HK-2 (cell line): ENCODE measurements around the gene ARHGAP23.
"Not testable (repeated sequence)": the region's sequence is repeated elsewhere in the genome, so short reads cannot be mapped to it uniquely, and the experiment has no call there.

Experiments
- DNase-seq: peaks from one replicate; pipeline ENCODE4 v3.0.0-alpha.2; 2018; ENCODE audit not compliant: unreplicated experiment

ARHGAP23 gene

DNA sequence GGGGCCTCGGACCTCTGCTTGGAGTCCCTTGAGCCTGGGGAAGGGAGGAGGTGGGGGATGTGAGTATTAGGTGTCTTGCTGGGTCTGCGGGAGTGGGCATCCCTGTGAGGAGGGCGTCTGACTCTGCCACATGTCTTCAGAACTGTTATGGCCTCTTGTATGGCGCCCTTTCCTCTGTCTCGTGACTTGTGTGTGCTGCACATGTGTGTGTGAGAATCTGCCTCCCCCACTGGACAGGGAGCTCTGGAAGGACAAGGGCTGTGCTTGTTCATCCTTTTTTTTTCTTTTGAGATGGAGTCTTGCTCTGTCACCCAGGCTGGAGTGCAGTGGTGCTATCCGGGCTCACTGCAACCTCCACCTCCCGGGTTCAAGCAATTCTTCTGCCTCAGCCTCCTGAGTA lies 33.4 kb downstream of the ARHGAP23 start:
- DNase-seq = no peak

DNA sequence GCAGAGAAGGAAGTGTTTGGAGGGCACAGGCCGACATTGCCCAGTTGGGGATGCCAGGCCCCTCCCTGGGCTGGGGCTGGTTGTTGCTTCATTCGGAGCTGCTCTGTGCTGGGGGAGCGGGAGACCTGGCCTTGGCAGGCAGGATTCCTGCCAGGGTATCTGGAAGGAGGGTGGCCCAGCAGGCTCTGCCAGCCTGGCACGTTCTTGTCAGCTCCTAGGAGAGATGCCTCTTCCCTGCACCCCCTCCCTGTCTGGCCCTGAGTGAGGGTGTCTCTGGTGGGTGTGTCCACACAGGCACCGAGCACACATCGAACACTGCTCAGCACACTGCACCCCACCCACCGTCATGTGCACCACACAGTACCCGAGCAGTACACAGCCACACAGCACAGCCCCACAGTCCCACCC lies 35.2 kb downstream of the ARHGAP23 start:
- DNase-seq = no peak

DNA sequence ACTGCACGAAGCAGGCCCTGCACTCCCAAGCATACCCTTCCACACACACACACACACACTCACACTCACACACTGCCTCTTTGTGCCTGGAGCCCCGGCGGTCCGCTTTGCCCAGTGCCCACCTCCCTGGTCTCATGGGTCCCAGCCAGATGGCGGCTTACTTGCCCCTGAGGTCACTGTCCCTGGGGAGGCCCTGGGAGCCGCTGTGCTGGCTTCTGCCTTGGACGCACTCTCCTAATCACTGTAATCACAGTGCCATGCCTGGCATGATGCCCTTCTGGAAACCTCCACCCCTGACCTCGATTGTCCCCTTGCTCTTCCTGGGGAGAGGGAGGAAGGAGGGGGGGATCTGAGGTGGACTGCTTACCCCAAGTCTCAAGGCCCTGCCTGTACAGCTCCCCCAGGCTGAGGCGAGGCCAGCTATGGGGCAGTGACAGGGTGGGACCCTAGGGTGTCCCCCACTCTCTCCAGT lies 36.0 kb downstream of the ARHGAP23 start:
- no peak for DNase-seq

DNA sequence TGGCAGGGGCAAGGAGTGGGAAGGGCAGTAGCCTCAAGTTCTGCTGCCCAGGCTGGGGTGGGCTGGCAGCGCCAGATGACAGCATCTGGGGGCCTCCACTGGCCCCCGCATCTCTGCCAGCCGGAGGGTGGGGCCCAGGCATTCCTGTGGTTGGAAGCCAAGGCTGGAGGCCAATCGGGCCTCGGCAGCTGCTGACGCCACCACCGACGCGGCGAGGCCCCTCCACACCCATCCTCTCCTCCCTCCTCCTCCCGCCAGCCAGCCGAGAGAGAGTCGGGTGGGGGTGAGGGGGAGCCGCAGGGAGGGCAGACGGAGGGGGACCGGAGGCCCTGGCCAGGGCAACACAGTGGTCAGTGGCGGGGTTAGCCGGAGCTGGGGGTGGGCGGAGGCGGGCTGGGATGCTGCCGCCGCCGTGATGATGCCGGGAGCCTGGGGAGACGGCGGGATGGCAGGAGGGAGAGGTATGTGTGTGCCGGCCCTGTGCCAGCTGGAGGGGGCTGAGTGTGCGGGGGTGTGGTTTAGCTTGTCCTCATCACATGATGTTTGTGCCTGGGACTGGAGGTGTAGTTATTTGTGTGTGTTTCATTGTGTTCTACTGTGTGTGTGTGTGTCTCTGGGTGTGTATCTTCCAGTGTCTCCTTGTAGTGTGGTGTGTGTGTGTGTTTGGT lies 36.6 kb downstream of the ARHGAP23 start:
- DNase-seq = peak; percentile 56

DNA sequence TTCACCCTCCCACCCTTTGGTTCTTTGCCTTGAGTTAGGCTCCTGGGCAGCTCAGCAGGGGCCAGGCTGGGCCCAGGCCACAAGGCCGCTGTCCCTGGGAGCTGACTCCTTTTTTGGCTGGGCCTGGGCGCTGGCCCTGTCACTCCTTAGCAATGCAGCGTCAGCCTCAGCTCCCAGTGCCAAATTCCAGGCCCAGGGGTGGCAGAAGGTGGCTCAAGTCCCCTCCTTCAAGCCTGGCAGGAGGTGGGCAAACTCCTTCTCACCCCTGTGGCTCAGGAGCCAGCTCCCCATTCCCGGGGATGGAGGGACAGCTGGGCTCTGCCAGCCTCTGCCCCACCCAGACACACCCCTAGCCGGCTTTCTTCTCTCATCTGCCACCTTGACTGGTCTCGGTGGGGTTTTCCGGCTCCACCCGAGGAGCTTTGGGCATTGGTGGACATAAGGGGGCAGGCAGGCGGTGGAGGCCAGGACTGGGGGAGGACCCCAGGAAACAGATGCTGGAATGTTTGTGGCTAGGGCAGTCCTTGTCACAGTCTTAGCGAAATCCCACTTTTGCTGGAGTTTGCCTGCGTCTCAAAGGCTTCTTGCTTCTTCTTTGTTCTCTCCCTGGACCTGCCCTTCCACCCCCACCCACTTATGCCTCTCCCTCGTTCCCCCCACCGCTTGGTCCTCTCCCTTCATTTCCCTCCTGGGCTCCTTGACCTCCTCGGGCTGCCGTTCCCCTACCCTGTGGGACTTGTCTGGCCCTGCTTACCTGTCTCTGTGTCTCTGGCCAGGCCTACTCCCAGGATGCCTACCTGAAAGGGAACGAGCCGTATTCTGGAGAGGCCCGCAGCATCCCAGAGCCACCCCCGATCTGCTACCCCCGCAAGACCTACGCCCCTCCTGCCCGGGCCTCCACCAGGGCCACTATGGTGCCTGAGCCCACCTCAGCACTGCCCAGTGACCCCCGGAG lies 37.4 kb downstream of the ARHGAP23 start:
- DNase-seq = no peak

DNA sequence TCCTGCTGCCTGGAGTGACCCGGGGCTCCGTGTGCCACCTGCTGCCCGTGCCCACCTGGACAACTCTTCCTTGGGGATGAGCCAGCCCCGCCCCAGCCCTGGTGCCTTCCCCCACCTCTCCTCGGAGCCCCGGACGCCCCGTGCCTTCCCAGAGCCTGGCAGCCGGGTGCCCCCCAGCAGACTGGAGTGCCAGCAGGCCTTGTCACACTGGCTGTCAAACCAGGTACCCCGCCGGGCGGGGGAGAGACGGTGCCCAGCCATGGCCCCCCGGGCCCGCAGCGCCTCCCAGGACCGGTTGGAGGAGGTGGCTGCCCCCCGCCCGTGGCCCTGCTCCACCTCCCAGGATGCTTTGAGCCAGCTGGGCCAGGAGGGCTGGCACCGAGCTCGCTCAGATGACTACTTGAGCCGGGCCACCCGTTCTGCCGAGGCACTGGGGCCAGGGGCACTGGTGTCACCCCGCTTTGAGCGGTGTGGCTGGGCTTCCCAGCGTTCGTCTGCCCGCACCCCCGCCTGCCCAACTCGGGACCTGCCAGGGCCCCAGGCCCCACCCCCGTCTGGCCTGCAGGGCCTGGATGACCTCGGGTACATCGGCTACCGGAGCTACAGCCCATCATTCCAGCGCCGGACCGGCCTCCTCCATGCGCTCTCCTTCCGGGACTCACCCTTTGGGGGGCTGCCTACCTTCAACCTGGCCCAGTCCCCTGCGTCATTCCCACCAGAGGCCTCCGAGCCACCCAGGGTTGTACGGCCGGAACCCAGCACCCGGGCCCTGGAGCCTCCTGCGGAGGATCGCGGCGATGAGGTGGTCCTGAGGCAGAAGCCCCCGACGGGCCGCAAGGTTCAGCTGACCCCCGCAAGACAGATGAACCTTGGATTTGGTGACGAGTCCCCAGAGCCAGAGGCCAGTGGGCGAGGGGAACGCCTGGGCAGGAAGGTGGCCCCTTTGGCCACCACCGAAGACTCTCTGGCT lies 38.4 kb downstream of the ARHGAP23 start:
- DNase-seq = no peak

DNA sequence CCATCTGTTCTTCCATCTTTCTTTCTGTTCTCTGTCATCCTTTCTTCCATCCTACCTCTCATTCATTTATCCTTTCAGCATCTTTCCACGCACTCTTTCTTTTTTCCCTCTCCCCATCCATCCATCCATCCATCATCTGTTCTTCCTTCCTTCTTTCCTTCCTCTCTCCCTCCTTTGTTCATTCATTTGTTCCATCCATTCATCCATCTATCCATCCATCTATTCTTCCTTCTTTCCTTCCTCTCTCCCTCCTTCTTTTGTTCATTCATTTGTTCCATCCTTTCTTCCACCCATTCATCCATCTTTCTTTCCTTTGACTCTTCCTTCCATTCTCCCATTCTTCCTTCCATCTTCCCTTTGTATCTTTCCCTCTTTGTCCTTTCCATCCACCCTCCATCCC lies 39.2 kb downstream of the ARHGAP23 start:
- DNase-seq = no peak

DNA sequence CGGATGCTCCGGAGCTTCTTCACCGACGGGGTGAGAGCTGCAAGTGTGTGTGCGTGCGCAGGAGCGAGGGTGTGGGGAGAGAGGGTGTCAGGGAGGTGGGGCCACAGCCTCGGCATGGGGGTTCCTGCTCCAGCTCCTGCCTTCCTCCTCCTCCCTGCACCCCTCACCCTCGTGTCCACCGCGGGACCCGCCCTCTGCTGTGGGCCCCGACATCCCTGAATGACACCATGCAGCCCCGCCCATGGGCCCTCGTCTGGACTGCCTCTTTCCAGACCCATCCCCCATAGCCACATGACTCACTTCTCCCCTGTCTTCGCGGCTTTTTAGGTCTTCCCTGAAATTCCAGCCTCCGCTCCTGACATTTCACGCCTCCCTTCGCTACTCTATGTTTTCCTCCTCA lies 41.6 kb downstream of the ARHGAP23 start:
- DNase-seq = peak; percentile 57

DNA sequence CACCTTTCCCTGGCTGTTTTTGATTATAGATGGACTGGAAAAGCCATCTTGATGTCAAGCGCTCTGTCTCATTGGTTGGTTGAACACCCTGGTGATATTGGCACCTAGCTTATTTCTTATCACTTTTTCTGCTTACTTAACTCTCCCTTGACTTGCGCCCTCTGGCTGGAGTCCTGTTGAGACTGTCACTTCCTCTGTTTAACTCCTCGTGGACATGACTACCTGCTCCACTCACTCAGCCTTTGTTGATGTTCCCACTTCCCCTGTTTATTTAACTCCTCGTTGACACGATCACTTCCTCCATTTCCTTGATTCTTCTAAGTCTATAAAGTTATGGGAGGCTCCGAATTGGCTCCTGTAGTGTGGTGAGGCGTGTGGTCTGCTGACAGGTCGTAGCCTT lies 43.0 kb downstream of the ARHGAP23 start:
- not testable (repeated sequence) for DNase-seq

DNA sequence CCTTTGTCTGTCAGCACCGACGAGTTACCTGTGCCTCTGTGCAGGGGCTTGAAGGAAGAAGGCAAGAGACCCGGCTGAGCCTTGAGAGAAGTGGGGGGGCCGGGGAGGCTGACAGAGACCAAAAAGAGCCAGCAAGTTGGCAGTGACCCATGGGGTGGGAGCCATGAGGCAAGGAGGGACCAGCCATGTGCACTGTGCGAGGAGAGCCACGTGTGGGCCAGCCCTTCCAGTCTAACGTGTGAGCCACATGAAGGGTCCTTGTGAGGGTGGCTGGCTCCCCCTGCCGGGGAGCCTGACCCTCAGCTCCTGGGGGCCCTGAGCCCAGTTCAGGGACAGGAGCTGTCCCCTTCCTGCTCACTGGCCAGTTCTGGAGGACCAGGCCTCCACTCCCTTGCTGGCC lies 46.4 kb downstream of the ARHGAP23 start:
- not testable (repeated sequence) for DNase-seq

DNA sequence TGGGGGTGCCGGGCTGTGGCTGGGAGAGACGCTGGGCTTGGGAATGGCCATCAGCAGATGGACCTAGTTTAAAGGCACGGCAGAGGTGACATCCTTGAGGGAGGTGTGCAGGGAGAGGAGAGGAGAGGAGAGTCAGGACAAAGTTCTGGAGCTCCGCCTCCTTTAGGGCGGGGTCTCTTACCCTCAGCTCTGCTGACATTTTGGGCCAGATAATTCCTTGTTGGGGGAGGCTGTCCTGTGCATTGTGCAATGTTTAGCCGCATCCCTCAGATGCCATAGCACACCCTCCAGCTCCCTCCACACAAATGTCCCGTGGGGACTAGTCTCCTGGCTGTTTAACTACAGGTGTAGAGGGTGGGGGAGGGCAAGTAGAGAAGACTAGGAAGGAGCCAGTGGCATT lies 48.3 kb downstream of the ARHGAP23 start:
- DNase-seq = no peak

DNA sequence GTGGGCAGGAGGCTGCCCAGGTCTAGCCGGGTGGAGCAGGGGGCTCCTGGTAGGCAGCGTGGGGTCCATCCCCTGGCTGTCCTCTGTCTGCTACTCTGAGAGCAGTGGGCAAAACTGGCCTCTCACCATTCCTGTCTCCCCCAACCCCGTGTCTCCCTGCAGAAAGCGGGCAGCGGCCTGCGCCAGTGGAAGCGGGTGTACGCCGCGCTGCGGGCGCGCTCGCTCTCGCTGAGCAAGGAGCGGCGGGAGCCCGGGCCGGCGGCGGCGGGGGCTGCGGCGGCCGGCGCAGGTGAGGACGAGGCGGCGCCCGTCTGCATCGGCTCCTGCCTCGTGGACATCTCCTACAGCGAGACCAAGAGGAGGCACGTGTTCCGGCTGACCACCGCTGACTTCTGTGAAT lies 49.2 kb downstream of the ARHGAP23 start:
- DNase-seq = not testable (repeated sequence)

DNA sequence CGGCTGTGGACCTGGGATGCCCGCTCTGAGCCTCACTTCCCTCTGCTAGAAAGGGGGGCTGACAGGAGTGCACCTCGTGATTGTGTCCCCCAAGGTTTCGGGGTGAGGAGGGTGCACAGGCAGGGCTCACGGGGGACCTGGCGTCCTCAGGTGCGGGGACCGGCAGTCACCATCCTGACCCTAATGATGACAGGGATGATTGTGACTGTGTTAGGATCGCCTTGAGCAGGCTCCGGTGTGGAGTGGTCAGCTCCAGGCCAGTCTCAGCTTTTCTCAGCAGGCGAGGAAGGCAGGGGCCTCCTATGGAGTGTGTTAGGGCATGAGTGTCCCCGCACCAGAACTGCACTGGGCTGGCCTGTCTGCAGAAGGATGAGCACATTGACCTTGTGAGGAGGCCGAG lies 49.7 kb downstream of the ARHGAP23 start:
- DNase-seq = not testable (repeated sequence)

DNA sequence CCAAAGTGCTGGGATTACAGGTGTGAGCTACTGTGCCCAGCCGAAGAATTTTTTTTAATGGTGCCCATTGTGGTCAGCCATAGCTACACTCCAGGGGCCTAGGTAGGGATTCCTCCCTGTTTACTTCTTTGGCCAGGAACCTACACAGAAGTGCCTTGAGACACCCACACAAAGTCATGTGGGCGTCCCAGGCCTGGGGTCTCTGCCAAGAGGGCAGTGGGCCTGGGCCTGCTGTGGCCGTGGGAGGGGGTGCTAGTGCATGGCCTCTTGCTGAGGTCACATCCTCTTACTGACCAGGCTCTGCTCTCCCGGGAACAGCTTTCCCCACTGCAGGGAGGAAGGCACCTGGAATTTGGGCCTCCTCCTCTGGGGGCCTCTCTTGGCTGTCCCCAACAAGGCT lies 50.4 kb downstream of the ARHGAP23 start:
- DNase-seq = not testable (repeated sequence)

DNA sequence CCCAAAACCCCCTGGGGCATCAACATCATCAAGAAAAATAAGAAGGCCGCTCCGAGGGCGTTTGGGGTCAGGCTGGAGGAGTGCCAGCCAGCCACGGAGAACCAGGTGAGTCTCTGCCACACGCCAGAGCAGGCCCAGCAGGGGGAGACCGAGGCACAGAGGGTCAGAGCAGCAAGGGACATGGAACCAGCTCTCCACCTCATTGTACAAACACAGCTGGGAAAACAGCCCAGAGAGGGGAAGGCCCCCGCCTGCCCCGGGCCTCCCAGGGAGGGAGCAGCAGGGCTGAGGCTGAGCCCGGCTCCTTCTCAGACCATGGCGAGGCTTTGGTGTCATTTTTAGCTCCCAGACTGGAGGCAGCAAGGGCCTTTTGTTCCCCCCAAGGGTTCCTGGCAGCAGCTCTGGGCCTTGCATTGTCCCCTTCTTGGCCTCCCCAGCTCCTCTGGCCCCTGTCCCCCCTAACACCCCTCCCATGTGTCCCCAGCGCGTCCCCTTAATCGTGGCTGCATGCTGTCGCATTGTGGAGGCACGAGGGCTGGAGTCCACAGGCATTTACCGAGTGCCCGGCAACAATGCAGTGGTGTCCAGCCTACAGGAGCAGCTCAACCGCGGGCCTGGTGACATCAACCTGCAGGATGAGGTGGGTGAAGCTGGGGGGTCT lies 53.9 kb downstream of the ARHGAP23 start:
- not testable (repeated sequence) for DNase-seq

DNA sequence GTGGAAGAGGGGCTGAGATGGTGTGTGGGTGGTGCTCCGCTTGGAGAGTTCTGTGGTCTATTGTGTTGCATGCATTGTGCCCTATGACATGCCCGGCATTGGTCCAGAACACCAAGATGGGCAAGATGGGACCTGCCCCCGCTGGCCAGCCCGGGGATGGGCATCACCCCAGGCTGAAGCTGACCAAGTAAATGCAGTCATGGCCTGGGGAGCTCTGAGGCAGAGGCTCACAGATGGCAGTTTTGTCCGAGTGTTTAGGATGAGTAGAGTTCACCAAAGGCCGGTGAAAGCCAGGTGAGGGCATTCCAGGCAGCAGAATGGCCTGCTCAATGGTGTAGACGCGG lies 54.4 kb downstream of the ARHGAP23 start:
- DNase-seq = not testable (repeated sequence)

DNA sequence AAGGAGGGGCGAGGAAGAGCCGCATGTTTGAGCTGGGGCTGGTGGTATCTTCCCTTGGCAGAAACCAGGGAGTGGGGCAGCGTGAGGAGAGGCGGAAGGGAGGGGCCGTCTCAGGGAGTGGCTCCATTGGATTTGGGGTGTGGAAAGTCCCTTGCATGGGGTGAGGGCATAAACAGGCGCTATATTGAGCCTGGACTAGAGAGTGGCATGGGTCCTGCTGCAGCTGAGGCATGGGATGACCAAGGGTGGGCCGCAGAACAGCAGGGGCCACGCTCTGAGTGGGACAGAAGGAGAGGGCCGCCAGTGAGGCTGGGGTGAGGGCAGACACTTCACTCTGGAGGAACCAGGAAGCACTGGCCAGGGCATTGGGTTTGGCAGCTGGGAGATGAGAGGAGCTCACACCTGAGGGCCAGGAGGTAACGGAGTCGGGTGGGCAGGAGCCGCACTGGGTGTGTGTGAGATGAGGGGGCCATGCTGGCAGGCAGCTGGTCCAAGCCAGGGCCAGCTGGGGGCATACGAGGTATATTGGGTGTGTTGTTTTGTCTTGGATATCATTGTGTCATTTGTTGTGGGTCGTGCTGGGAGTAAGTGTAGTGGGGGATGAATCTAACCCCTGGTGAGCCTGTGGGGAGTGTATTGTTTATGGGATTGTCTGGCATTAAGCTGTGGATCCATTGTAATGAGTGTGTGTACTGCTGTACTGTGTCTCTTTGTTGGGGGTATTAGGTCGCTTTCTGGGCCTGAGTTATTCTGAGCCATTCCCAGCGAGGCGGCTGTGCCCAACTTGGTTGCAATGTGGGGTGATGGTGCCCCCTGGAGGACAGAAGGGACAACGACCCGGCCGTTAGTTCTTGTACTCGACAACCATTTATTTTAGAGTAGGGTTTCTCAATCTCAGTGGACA lies 56.2 kb downstream of the ARHGAP23 start:
- DNase-seq = peak; percentile 76

DNA sequence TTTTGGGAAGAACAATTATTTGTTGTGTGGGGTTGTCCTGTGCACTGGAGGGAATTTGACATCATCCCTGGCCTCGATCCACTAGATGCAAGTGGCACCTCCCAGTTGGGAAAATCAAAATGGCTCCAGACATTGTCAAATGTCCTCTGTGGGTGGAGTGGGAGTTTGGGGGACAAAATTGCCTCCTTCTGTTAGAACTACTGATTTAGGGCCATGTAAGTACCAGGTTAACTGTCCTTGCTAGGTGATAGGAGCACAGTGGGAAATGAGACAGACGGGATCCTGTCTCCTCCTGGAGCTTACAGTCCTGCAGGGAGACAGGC lies 56.8 kb downstream of the ARHGAP23 start:
- no peak for DNase-seq

DNA sequence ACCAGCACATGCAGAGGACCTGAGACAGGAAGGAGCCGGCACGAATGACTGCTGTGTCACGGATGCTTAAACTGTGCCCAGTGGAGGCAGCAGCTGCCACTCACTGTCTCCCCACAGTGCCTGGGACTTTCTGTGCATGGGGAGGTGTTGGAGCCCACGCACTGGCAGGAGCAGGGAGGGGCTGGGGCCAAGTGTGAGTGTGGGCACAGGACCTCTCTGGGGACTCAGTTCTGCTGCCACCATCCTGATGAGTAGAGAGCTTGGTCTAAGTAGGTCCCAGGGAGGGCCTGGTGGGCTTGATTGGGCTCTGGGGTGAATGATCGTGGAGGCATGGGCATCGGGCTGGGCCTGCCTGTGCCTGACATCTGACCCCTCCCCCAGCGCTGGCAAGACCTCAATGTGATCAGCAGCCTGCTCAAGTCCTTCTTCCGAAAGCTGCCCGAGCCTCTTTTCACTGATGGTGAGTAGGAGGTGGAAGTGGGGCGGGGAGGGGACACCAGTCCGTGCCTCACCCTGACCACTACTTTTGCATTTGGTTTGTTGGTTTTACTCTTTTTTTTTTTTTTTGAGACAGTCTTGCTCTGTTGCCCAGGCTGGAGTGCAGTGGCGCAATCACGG lies 57.5 kb downstream of the ARHGAP23 start:
- DNase-seq = not testable (repeated sequence)

DNA sequence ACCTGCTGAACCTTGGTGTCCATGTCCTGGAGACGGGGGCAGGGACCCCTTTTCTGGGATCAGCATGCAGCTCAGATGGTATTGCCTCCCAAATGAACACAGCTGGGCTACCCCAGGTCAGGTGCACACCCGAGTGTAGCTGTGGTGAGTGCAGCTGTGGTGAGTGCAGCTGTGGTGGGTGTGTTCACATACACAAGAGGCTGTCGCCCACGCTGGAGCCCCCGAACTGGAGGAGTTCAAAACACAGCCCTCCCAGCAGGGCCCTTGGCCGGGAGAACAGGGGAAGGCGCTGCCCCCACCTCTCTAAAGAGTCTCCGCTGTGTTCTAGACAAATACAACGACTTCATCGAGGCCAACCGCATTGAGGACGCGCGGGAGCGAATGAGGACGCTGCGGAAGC lies 61.5 kb downstream of the ARHGAP23 start:
- DNase-seq = not testable (repeated sequence)
